SK-N-SH treated with all-trans-retinoic acid at 6 μM for 48 hours (cell line): ENCODE data around the gene DUSP5.

Experiments
- ATAC-seq: fragments of 200-7000 bp; cut with Tn5 transposase; 3 replicates; pipeline ENCODE4 v1.9.1; 2020; ENCODE audit warnings: mild to moderate bottlenecking, moderate library complexity
- ARNTL ChIP-seq: fragments of 450-650 bp; formaldehyde crosslinking; IDR thresholded peaks from 2 replicates; pipeline ENCODE4 v1.5.0; 2020; ENCODE audit warnings: low read depth, mild to moderate bottlenecking, moderate library complexity, borderline replicate concordance
- BACH2 ChIP-seq: fragments of 250-450 bp; sonication (Bioruptor Pico); IDR thresholded peaks from 2 replicates; pipeline ENCODE4 v1.9.0; 2021; ENCODE audit warnings: mild to moderate bottlenecking, borderline replicate concordance
- CREB5 ChIP-seq: fragments of 250-450 bp; sonication (Bioruptor Pico); IDR thresholded peaks from 2 replicates; pipeline ENCODE4 v1.5.1; 2020; ENCODE audit warnings: low read depth, mild to moderate bottlenecking, moderate library complexity
- CSDC2 ChIP-seq: fragments of 250-450 bp; sonication (Bioruptor Pico); IDR thresholded peaks from 2 replicates; pipeline ENCODE4 v1.5.0; 2020; ENCODE audit warnings: mild to moderate bottlenecking, moderate library complexity
- CSRNP3 ChIP-seq: fragments of 250-450 bp; sonication (Bioruptor Pico); IDR thresholded peaks from 2 replicates; pipeline ENCODE4 v1.5.1; 2021; ENCODE audit warnings: mild to moderate bottlenecking, moderate library complexity
- ESRRG ChIP-seq: fragments of 250-450 bp; sonication (Bioruptor Pico); IDR thresholded peaks from 2 replicates; pipeline ENCODE4 v1.6.1; 2021; ENCODE audit warnings: mild to moderate bottlenecking
- GLIS3 ChIP-seq: fragments of 250-450 bp; sonication (Bioruptor Pico); IDR thresholded peaks from 2 replicates; pipeline ENCODE4 v1.5.0; 2020; ENCODE audit warnings: mild to moderate bottlenecking, moderate library complexity
- OSR1 ChIP-seq: fragments of 250-450 bp; sonication (Bioruptor Pico); IDR thresholded peaks from 2 replicates; pipeline ENCODE4 v1.8.0; 2022; ENCODE audit warnings: moderate library complexity, mild to moderate bottlenecking, inconsistent platforms
- PATZ1 ChIP-seq: fragments of 250-450 bp; sonication (Bioruptor Pico); IDR thresholded peaks from 2 replicates; pipeline ENCODE4 v1.8.0; 2020; ENCODE audit warnings: mild to moderate bottlenecking, moderate library complexity, borderline replicate concordance
- PPARA ChIP-seq: fragments of 250-450 bp; sonication (Bioruptor Pico); IDR thresholded peaks from 2 replicates; pipeline ENCODE4 v1.5.0; 2020; ENCODE audit warnings: mild to moderate bottlenecking, borderline replicate concordance
- RARB ChIP-seq: fragments of 250-450 bp; sonication (Bioruptor Pico); IDR thresholded peaks from 2 replicates; pipeline ENCODE4 v1.8.0; 2021; ENCODE audit warnings: mild to moderate bottlenecking, moderate library complexity
- SNAI2 ChIP-seq: fragments of 250-450 bp; sonication (Bioruptor Pico); IDR thresholded peaks from 2 replicates; pipeline ENCODE4 v1.5.0; 2020; ENCODE audit warnings: mild to moderate bottlenecking, moderate library complexity
- TCF4 ChIP-seq: fragments of 250-450 bp; sonication (Bioruptor Pico); IDR thresholded peaks from 2 replicates; pipeline ENCODE4 v1.8.0; 2021; ENCODE audit warnings: mild to moderate bottlenecking, moderate library complexity, borderline replicate concordance
- TOX ChIP-seq: fragments of 250-450 bp; sonication (Bioruptor Pico); IDR thresholded peaks from 2 replicates; pipeline ENCODE4 v1.8.0; 2021; ENCODE audit warnings: mild to moderate bottlenecking, moderate library complexity, borderline replicate concordance
- TSHZ2 ChIP-seq: fragments of 250-450 bp; sonication (Bioruptor Pico); IDR thresholded peaks from 2 replicates; pipeline ENCODE4 v1.5.0; 2020; ENCODE audit warnings: mild to moderate bottlenecking, moderate library complexity
- ZC3H10 ChIP-seq: fragments of 250-450 bp; sonication (Bioruptor Pico); IDR thresholded peaks from 2 replicates; pipeline ENCODE4 v1.5.1; 2021; ENCODE audit warnings: mild to moderate bottlenecking, moderate library complexity
- ZFP3 ChIP-seq: fragments of 250-450 bp; sonication (Bioruptor Pico); IDR thresholded peaks from 2 replicates; pipeline ENCODE4 v1.5.0; 2020; ENCODE audit warnings: mild to moderate bottlenecking, moderate library complexity
- ZFP30 ChIP-seq: fragments of 450-650 bp; formaldehyde crosslinking; IDR thresholded peaks from 2 replicates; pipeline ENCODE4 v1.5.0; 2022; ENCODE audit warnings: mild to moderate bottlenecking, moderate library complexity
- ZNF565 ChIP-seq: fragments of 450-650 bp; formaldehyde crosslinking; conservative IDR thresholded peaks from 2 replicates; pipeline ENCODE4 v1.5.0; 2020; ENCODE audit warnings: low read depth, mild to moderate bottlenecking, moderate library complexity
- ZNF70 ChIP-seq: fragments of 450-650 bp; formaldehyde crosslinking; IDR thresholded peaks from 2 replicates; pipeline ENCODE4 v1.5.0; 2020; ENCODE audit warnings: mild to moderate bottlenecking, moderate library complexity
- ZNF8 ChIP-seq: fragments of 450-650 bp; formaldehyde crosslinking; IDR thresholded peaks from 2 replicates; pipeline ENCODE4 v1.5.0; 2020; ENCODE audit warnings: mild to moderate bottlenecking, moderate library complexity
- TF ChIP-seq, protein P1 (sequence below): fragments of 250-450 bp; sonication (Bioruptor Pico); IDR thresholded peaks from 2 replicates; pipeline ENCODE4 v1.8.0; 2021; ENCODE audit warnings: low read depth, mild to moderate bottlenecking, moderate library complexity, borderline replicate concordance

The DUSP5 gene

DNA sequence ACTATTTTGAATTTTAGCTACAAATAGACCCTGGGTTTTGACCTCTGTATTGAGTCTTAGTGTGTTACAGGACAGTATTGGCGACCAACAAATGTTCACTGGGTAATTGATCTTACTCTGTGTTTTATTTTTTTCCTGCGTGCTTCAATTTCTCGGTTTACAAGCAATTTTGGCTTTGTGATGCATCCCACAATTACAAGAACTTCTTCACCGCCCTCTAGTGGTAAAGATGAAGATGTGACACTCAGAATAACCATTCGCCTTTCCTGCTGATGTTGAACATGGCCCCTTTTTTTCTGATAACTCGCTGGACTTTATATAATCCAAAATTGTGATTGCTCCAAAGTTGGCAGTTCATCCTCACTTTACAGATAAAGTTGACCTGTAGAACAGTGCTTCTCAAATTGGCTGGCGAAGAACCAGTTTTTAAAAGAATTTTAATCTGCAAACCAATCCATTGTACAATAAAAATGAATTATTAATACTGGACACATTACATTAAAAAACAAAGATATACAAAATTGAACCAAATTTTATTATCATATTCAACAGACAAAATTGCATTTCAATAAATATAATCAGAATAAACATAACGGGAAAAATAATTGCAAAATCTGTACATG, 49.5 kb downstream of the DUSP5 start:
- TF ChIP-seq BACH2 (CRISPR knock-in tag): no peak
- TF ChIP-seq CSDC2: no peak
- no peak for TF ChIP-seq RARB
- TF ChIP-seq, all 23 proteins: peak for 0

GRCh38 chr10:110548002-110548401, 50.3 kb downstream of the DUSP5 start:
- ATAC-seq: no peak
- TF ChIP-seq TOX (no peak), OSR1 (CRISPR knock-in tag) (no peak), TCF4 (no peak), CSDC2 (no peak), PATZ1 (CRISPR knock-in tag) (no peak), PPARA (no peak), RARB (no peak), CSRNP3 (CRISPR knock-in tag) (no peak), ZFP3 (no peak), ARNTL (CRISPR knock-in tag) (no peak), TSHZ2 (no peak), ZNF70 (CRISPR knock-in tag) (no peak), ESRRG (CRISPR knock-in tag) (no peak), ZNF8 (CRISPR knock-in tag) (no peak), GLIS3 (CRISPR knock-in tag) (no peak), ZNF565 (CRISPR knock-in tag) (no peak), SNAI2 (CRISPR knock-in tag) (no peak), ZFP30 (CRISPR knock-in tag) (no peak)
- TF ChIP-seq, protein P1, sequence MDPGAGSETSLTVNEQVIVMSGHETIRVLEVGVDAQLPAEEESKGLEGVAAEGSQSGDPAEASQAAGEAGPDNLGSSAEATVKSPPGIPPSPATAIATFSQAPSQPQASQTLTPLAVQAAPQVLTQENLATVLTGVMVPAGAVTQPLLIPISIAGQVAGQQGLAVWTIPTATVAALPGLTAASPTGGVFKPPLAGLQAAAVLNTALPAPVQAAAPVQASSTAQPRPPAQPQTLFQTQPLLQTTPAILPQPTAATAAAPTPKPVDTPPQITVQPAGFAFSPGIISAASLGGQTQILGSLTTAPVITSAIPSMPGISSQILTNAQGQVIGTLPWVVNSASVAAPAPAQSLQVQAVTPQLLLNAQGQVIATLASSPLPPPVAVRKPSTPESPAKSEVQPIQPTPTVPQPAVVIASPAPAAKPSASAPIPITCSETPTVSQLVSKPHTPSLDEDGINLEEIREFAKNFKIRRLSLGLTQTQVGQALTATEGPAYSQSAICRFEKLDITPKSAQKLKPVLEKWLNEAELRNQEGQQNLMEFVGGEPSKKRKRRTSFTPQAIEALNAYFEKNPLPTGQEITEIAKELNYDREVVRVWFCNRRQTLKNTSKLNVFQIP (CRISPR knock-in tag): no peak

More for the DNA sequence above, 49.5 kb downstream of the DUSP5 start:
- ATAC-seq: peak; percentile 84

DNA sequence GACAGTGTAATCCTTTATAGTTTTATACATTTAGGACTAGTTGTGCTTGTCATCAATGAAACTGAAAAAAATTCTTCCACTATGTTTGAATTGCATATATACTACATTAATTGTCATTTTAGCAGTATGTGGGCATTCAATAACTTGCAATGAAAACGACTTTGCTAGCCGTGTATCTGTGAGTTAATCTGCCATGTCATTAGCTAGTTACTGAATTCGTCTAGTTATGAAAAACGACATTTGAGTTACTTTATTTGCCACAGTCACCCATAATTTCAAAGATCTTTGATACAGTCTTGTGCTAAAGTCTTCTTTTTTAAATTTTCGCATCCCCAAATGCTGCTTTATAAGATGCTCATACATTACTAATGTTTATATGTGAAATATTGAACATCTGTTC, 51.5 kb downstream of the DUSP5 start:
- ATAC-seq: no peak
- TF ChIP-seq GLIS3 (CRISPR knock-in tag): no peak
- no peak for TF ChIP-seq ZFP30 (CRISPR knock-in tag)
- TF ChIP-seq ZC3H10: no peak
- no peak for TF ChIP-seq ZNF565 (CRISPR knock-in tag)
- TF ChIP-seq ZNF70 (CRISPR knock-in tag): no peak
- TF ChIP-seq RARB: no peak
- TF ChIP-seq OSR1 (CRISPR knock-in tag): no peak
- TF ChIP-seq, protein P1 (CRISPR knock-in tag): no peak
- no peak for TF ChIP-seq CSDC2
- TF ChIP-seq TSHZ2: no peak
- no peak for TF ChIP-seq CSRNP3 (CRISPR knock-in tag)
- no peak for TF ChIP-seq CREB5 (CRISPR knock-in tag)
- TF ChIP-seq PPARA: no peak
- no peak for TF ChIP-seq ESRRG (CRISPR knock-in tag)
- no peak for TF ChIP-seq BACH2 (CRISPR knock-in tag)
